GM23338 (cell line): ENCODE data around the gene PABPN1. TPM values are rescaled to one million over a fixed set of nuclear protein-coding genes. Genes with fewer than 3 reads are reported as not detected.

Source experiments
- ATAC-seq: fragments of 200-7000 bp; cut with Tn5 transposase; 3 replicates; pipeline ENCODE4 v1.9.1; 2020
- DNase-seq: peaks from one replicate; pipeline ENCODE4 v3.0.0-alpha.2; 2015; ENCODE audit warnings: low spot score
- H2AFZ ChIP-seq: fragments of 200-600 bp; sonication (generic); 2 replicates; pipeline ENCODE4 v1.8.0; 2016; ENCODE audit warnings: antibody characterized with exemption, mild to moderate bottlenecking, moderate library complexity
- H3F3A ChIP-seq: fragments of 200-600 bp; sonication (generic); replicated peaks from 2 replicates; pipeline ENCODE4 v1.8.0; 2017; ENCODE audit warnings: antibody characterized with exemption, mixed run types, low read depth
- H3K27ac ChIP-seq: fragments of 200-600 bp; sonication (generic); 2 replicates; pipeline ENCODE4 v1.6.1; 2016; ENCODE audit warnings: low read depth
- H3K27me3 ChIP-seq: fragments of 200-600 bp; sonication (generic); 2 replicates; pipeline ENCODE4 v1.8.0; 2016; ENCODE audit warnings: mild to moderate bottlenecking, mixed run types, moderate library complexity; ENCODE audit not compliant: insufficient read depth
- H3K36me3 ChIP-seq: fragments of 200-600 bp; sonication (generic); 2 replicates; pipeline ENCODE4 v1.8.0; 2016; ENCODE audit warnings: mild to moderate bottlenecking; ENCODE audit not compliant: insufficient read depth
- H3K4me1 ChIP-seq: fragments of 200-600 bp; sonication (generic); 2 replicates; pipeline ENCODE4 v1.8.0; 2016; ENCODE audit warnings: mild to moderate bottlenecking, moderate library complexity; ENCODE audit not compliant: insufficient read depth
- H3K4me2 ChIP-seq: fragments of 200-600 bp; sonication (generic); 2 replicates; pipeline ENCODE4 v1.7.1; 2017; ENCODE audit warnings: mixed run types
- H3K4me3 ChIP-seq: fragments of 200-600 bp; sonication (generic); 2 replicates; pipeline ENCODE4 v1.6.1; 2016; ENCODE audit warnings: mixed run types
- H3K79me2 ChIP-seq: fragments of 200-600 bp; sonication (generic); replicated peaks from 2 replicates; pipeline ENCODE4 v1.8.0; 2017; ENCODE audit warnings: mild to moderate bottlenecking; ENCODE audit not compliant: insufficient read depth
- H3K9me2 ChIP-seq: fragments of 200-600 bp; sonication (generic); 2 replicates; pipeline ENCODE4 v1.8.0; 2017; ENCODE audit not compliant: insufficient read depth
- H4K20me1 ChIP-seq: fragments of 200-600 bp; sonication (generic); replicated peaks from 2 replicates; pipeline ENCODE4 v1.8.0; 2017; ENCODE audit warnings: mild to moderate bottlenecking; ENCODE audit not compliant: insufficient read depth
- H3K27ac Mint-ChIP-seq: 2 replicates; pipeline ENCODE4 v1.8.0; 2020; ENCODE audit warnings: inconsistent platforms, mild to moderate bottlenecking, moderate library complexity, mixed read lengths
- H3K27me3 Mint-ChIP-seq: 3 replicates; pipeline ENCODE4 v1.8.0; 2022; ENCODE audit warnings: low read depth, mild to moderate bottlenecking, moderate library complexity, mixed read lengths, inconsistent platforms; ENCODE audit not compliant: insufficient read depth, poor library complexity
- H3K36me3 Mint-ChIP-seq: 3 replicates; pipeline ENCODE4 v1.8.0; 2021; ENCODE audit warnings: low read depth, mild to moderate bottlenecking, inconsistent platforms, moderate library complexity, mixed read lengths
- H3K4me1 Mint-ChIP-seq: 3 replicates; pipeline ENCODE4 v1.8.0; 2020; ENCODE audit warnings: mild to moderate bottlenecking, inconsistent platforms, mixed read lengths
- H3K4me3 Mint-ChIP-seq: 3 replicates; pipeline ENCODE4 v1.8.0; 2021; ENCODE audit warnings: moderate library complexity, mild to moderate bottlenecking, inconsistent platforms, mixed read lengths
- H3K9me3 Mint-ChIP-seq: 3 replicates; pipeline ENCODE4 v1.8.0; 2020; ENCODE audit warnings: moderate library complexity, mild to moderate bottlenecking, inconsistent platforms, mixed read lengths
- EZH2 ChIP-seq: fragments of 200-600 bp; sonication (generic); IDR thresholded peaks from one replicate; pipeline ENCODE4 v1.8.0; 2017; ENCODE audit warnings: antibody characterized with exemption, mild to moderate bottlenecking, low read depth; ENCODE audit not compliant: unreplicated experiment
- EZH2phosphoT487 ChIP-seq: fragments of 200-600 bp; sonication (generic); IDR thresholded peaks from one replicate; pipeline ENCODE4 v1.8.1; 2018; ENCODE audit warnings: antibody characterized with exemption; ENCODE audit not compliant: unreplicated experiment
- JUNB ChIP-seq: IDR thresholded peaks from one replicate; pipeline ENCODE4 v1.6.1; 2016; ENCODE audit warnings: antibody characterized with exemption; ENCODE audit not compliant: unreplicated experiment
- NANOG ChIP-seq: IDR thresholded peaks from 2 replicates; pipeline ENCODE4 v1.6.1; 2016; ENCODE audit warnings: antibody characterized with exemption, borderline replicate concordance
- REST ChIP-seq: IDR thresholded peaks from one replicate; pipeline ENCODE4 v1.6.1; 2018; ENCODE audit warnings: antibody characterized with exemption; ENCODE audit not compliant: unreplicated experiment
- STAT1 ChIP-seq: IDR thresholded peaks from one replicate; pipeline ENCODE4 v1.6.1; 2016; ENCODE audit warnings: antibody characterized with exemption; ENCODE audit not compliant: unreplicated experiment
- ZNF114 ChIP-seq: fragments of 250-450 bp; sonication (Bioruptor Pico); IDR thresholded peaks from 2 replicates; pipeline ENCODE4 v1.5.0; 2020; ENCODE audit warnings: mild to moderate bottlenecking, moderate library complexity
- ZNF331 ChIP-seq: fragments of 250-450 bp; sonication (Bioruptor Pico); IDR thresholded peaks from 2 replicates; pipeline ENCODE4 v1.5.0; 2020; ENCODE audit warnings: low read depth, mild to moderate bottlenecking, moderate library complexity
- polyA plus RNA-seq: library from polyadenylated mRNA; unstranded; fragments of >200 nt; fragmentation: Nextera tagmentation; extraction: Ambion mirVana; gene quantifications from 2 replicates; pipeline ENCODE4 v1.2.1, GENCODE V29; 2016
- total RNA-seq: library from RNA; depleted of rRNA; stranded (reverse); fragments of >200 nt; shearing (Covaris generic); gene quantifications from 2 replicates; pipeline ENCODE4 v1.2.3, GENCODE V29; 2014
- TF ChIP-seq, protein P1 (sequence below), 2 experiments: fragments of 200-600 bp in 1 of 2; sonication (generic) in 1 of 2; conservative IDR thresholded peaks; 2 replicates each; pipeline versions ENCODE4 v1.5.1 to v1.6.1; 2016 to 2017; ENCODE audit warnings: antibody characterized with exemption in 2 of 2, low read depth in 2 of 2, mild to moderate bottlenecking in 2 of 2, moderate library complexity in 1 of 2
- TF ChIP-seq, protein P2 (sequence below): fragments of 250-450 bp; sonication (Bioruptor Pico); IDR thresholded peaks from 2 replicates; pipeline ENCODE4 v1.5.0; 2020; ENCODE audit warnings: mild to moderate bottlenecking, moderate library complexity

PABPN1 gene
- total and polyA plus RNA-seq, 2 experiments from 2014 or later = 116 to 342 TPM

DNA sequence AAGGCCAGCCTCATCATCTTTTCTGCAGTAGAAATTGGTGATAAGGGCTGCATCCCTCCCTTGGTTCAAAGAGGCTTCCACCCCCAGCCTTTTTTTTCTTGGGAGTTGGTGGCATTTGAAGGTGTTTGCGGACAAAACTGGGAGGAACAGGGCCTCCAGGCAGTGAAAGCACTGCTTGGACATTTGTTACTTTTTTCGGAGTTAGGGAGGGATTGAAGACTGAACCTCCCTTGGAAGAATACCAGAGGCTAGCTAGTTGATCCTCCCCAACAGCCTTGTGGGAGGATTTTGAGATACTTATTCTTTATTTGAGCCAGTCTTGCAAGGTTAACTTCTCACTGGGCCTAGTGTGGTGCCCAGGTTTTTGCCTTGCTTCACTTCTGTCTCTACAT lies 3.2 kb downstream of the PABPN1 start:
- peak overlapping the region; percentile 28; the same call in 1 of the 2 replicates for H3K27ac ChIP-seq
- H3K9me2 ChIP-seq = peaks cover 7% of the 10 kb centered on the region; the same call in 1 of the 2 replicates
- peaks cover 26% of the 10 kb centered on the region for H3K4me1 Mint-ChIP-seq
- ATAC-seq (no peak), DNase-seq (no peak)
- H3K9me3 Mint-ChIP-seq = no peaks in the 10 kb centered on the region
- peaks cover 21% of the 10 kb centered on the region for H3K79me2 ChIP-seq
- peaks cover 11% of the 10 kb centered on the region for H3K27me3 Mint-ChIP-seq
- H3K4me2 ChIP-seq = no peak overlapping the region
- no peak overlapping the region; the same call in 1 of the 2 replicates for H3K27ac Mint-ChIP-seq
- peaks cover 10% of the 10 kb centered on the region for H3K4me1 ChIP-seq
- H3K36me3 Mint-ChIP-seq = peaks cover 45% of the 10 kb centered on the region
- no peak overlapping the region for H2AFZ ChIP-seq
- no peak overlapping the region for H3K4me3 ChIP-seq
- peaks cover 28% of the 10 kb centered on the region for H3K36me3 ChIP-seq
- H3K4me3 Mint-ChIP-seq = no peak overlapping the region
- H4K20me1 ChIP-seq = peaks cover 9% of the 10 kb centered on the region; the same call in 1 of the 2 replicates
- TF ChIP-seq EZH2 (no peak), ZNF114 (CRISPR knock-in tag) (no peak), REST (no peak), JUNB (no peak), EZH2phosphoT487 (no peak), NANOG (no peak), STAT1 (no peak), ZNF331 (CRISPR knock-in tag) (no peak)
- TF ChIP-seq, protein P1, sequence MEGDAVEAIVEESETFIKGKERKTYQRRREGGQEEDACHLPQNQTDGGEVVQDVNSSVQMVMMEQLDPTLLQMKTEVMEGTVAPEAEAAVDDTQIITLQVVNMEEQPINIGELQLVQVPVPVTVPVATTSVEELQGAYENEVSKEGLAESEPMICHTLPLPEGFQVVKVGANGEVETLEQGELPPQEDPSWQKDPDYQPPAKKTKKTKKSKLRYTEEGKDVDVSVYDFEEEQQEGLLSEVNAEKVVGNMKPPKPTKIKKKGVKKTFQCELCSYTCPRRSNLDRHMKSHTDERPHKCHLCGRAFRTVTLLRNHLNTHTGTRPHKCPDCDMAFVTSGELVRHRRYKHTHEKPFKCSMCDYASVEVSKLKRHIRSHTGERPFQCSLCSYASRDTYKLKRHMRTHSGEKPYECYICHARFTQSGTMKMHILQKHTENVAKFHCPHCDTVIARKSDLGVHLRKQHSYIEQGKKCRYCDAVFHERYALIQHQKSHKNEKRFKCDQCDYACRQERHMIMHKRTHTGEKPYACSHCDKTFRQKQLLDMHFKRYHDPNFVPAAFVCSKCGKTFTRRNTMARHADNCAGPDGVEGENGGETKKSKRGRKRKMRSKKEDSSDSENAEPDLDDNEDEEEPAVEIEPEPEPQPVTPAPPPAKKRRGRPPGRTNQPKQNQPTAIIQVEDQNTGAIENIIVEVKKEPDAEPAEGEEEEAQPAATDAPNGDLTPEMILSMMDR (conservative IDR thresholded peaks at IDR 0.05; ENCODE audit: low read depth in 2 of 2) = no peak
- TF ChIP-seq, protein P2, sequence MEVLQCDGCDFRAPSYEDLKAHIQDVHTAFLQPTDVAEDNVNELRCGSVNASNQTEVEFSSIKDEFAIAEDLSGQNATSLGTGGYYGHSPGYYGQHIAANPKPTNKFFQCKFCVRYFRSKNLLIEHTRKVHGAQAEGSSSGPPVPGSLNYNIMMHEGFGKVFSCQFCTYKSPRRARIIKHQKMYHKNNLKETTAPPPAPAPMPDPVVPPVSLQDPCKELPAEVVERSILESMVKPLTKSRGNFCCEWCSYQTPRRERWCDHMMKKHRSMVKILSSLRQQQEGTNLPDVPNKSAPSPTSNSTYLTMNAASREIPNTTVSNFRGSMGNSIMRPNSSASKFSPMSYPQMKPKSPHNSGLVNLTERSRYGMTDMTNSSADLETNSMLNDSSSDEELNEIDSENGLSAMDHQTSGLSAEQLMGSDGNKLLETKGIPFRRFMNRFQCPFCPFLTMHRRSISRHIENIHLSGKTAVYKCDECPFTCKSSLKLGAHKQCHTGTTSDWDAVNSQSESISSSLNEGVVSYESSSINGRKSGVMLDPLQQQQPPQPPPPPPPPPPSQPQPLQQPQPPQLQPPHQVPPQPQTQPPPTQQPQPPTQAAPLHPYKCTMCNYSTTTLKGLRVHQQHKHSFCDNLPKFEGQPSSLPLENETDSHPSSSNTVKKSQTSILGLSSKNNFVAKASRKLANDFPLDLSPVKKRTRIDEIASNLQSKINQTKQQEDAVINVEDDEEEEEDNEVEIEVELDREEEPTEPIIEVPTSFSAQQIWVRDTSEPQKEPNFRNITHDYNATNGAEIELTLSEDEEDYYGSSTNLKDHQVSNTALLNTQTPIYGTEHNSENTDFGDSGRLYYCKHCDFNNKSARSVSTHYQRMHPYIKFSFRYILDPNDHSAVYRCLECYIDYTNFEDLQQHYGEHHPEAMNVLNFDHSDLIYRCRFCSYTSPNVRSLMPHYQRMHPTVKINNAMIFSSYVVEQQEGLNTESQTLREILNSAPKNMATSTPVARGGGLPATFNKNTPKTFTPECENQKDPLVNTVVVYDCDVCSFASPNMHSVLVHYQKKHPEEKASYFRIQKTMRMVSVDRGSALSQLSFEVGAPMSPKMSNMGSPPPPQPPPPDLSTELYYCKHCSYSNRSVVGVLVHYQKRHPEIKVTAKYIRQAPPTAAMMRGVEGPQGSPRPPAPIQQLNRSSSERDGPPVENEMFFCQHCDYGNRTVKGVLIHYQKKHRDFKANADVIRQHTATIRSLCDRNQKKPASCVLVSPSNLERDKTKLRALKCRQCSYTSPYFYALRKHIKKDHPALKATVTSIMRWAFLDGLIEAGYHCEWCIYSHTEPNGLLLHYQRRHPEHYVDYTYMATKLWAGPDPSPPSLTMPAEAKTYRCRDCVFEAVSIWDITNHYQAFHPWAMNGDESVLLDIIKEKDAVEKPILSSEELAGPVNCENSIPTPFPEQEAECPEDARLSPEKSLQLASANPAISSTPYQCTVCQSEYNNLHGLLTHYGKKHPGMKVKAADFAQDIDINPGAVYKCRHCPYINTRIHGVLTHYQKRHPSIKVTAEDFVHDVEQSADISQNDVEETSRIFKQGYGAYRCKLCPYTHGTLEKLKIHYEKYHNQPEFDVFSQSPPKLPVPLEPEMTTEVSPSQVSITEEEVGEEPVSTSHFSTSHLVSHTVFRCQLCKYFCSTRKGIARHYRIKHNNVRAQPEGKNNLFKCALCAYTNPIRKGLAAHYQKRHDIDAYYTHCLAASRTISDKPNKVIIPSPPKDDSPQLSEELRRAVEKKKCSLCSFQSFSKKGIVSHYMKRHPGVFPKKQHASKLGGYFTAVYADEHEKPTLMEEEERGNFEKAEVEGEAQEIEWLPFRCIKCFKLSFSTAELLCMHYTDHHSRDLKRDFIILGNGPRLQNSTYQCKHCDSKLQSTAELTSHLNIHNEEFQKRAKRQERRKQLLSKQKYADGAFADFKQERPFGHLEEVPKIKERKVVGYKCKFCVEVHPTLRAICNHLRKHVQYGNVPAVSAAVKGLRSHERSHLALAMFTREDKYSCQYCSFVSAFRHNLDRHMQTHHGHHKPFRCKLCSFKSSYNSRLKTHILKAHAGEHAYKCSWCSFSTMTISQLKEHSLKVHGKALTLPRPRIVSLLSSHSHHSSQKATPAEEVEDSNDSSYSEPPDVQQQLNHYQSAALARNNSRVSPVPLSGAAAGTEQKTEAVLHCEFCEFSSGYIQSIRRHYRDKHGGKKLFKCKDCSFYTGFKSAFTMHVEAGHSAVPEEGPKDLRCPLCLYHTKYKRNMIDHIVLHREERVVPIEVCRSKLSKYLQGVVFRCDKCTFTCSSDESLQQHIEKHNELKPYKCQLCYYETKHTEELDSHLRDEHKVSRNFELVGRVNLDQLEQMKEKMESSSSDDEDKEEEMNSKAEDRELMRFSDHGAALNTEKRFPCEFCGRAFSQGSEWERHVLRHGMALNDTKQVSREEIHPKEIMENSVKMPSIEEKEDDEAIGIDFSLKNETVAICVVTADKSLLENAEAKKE (CRISPR knock-in tag) = no peak
- H3K27me3 ChIP-seq = no peaks in the 10 kb centered on the region
- H3F3A ChIP-seq = peaks cover 41% of the 10 kb centered on the region
